IMR-90 (cell line): ENCODE measurements around the gene TMEM215. TPM values are rescaled to one million over a fixed set of nuclear protein-coding genes. Genes with fewer than 3 reads are reported as not detected.

ENCODE experiments used
- ATAC-seq: fragments of 200-7000 bp; cut with Tn5 transposase; 2 replicates; pipeline ENCODE4 v1.9.1; 2020; ENCODE audit warnings: low read depth, mild to moderate bottlenecking, moderate library complexity
- BruUV-seq: library from RNA; stranded (reverse); fragments of 400-500 nt; replicated peaks from 2 replicates; lab custom pipeline; 2021; lab: Mats Ljungman, UMichigan
- CTCF ChIA-PET: fragments of 300-600 bp; formaldehyde crosslinking; extraction: SDS; loops from one replicate; lab custom pipeline; 2021; ENCODE audit warnings: antibody characterized with exemption; lab: Yijun Ruan, JAX
- POLR2A ChIA-PET: fragments of 300-600 bp; sonication (Branson Sonifier 250); formaldehyde crosslinking; loops from one replicate; lab custom pipeline; 2022; ENCODE audit warnings: antibody characterized with exemption; ENCODE audit not compliant: unreplicated experiment; lab: Charles Lee
- DNase-seq: peaks from one replicate; pipeline ENCODE4 v3.0.0; 2013
- H2AFZ ChIP-seq: replicated peaks from 2 replicates; pipeline ENCODE3; 2013; ENCODE audit warnings: low read length, mild to moderate bottlenecking; ENCODE audit not compliant: poor library complexity
- H2AK5ac ChIP-seq: 2 replicates; pipeline ENCODE4 v1.6.1; 2013; ENCODE audit warnings: low read depth, low read length, inconsistent platforms
- H2AK9ac ChIP-seq: replicated peaks from 2 replicates; pipeline ENCODE3; 2013; ENCODE audit warnings: mild to moderate bottlenecking, low read depth, low read length, moderate library complexity; ENCODE audit not compliant: poor library complexity
- H2BK120ac ChIP-seq: 2 replicates; pipeline ENCODE4 v1.6.1; 2013; ENCODE audit warnings: low read depth, low read length, inconsistent platforms
- H2BK15ac ChIP-seq: 3 replicates; pipeline ENCODE4 v1.6.1; 2013; ENCODE audit warnings: low read depth, low read length, inconsistent platforms
- H2BK20ac ChIP-seq: 2 replicates; pipeline ENCODE4 v1.6.1; 2013; ENCODE audit warnings: low read depth, mild to moderate bottlenecking, inconsistent platforms, low read length, moderate library complexity
- H2BK5ac ChIP-seq: 2 replicates; pipeline ENCODE4 v1.6.1; 2013; ENCODE audit warnings: mild to moderate bottlenecking, low read depth, low read length, inconsistent platforms; ENCODE audit not compliant: poor library complexity, severe bottlenecking
- H3K14ac ChIP-seq: replicated peaks from 2 replicates; pipeline ENCODE4 v1.6.1; 2013; ENCODE audit warnings: low read depth, low read length, inconsistent platforms
- H3K18ac ChIP-seq: 2 replicates; pipeline ENCODE4 v1.6.1; 2013; ENCODE audit warnings: low read depth, low read length, control low read depth
- H3K23ac ChIP-seq: 2 replicates; pipeline ENCODE4 v1.6.1; 2013; ENCODE audit warnings: low read depth, low read length, inconsistent platforms
- H3K27ac ChIP-seq: 2 replicates; pipeline ENCODE4 v1.5.1; 2013; ENCODE audit warnings: mild to moderate bottlenecking, control low read depth, low read length; ENCODE audit not compliant: insufficient read depth
- H3K27me3 ChIP-seq: 2 replicates; pipeline ENCODE4 v1.6.1; 2013; ENCODE audit warnings: low read length; ENCODE audit not compliant: control insufficient read depth, insufficient read depth
- H3K36me3 ChIP-seq: 2 replicates; pipeline ENCODE4 v1.6.1; 2013; ENCODE audit warnings: low read length, mixed read lengths; ENCODE audit not compliant: control insufficient read depth, insufficient read depth
- H3K4ac ChIP-seq: 2 replicates; pipeline ENCODE4 v1.6.1; 2013; ENCODE audit warnings: low read depth, low read length, inconsistent platforms
- H3K4me1 ChIP-seq: 2 replicates; pipeline ENCODE4 v1.6.1; 2013; ENCODE audit warnings: low read length, mixed read lengths; ENCODE audit not compliant: control insufficient read depth, insufficient read depth
- H3K4me2 ChIP-seq: 2 replicates; pipeline ENCODE4 v1.6.1; 2013; ENCODE audit warnings: low read depth, mild to moderate bottlenecking, control low read depth, low read length, moderate library complexity
- H3K4me3 ChIP-seq: 2 replicates; pipeline ENCODE4 v1.5.1; 2013; ENCODE audit warnings: low read depth, mild to moderate bottlenecking, control low read depth, low read length, moderate library complexity; ENCODE audit not compliant: insufficient read depth
- H3K56ac ChIP-seq: 2 replicates; pipeline ENCODE4 v1.6.1; 2013; ENCODE audit warnings: low read length, inconsistent platforms; ENCODE audit not compliant: insufficient read depth; ENCODE audit errors: extremely low read depth
- H3K79me1 ChIP-seq, 2 experiments: 2 replicates each; pipeline ENCODE4 v1.6.1; 2013; ENCODE audit warnings: low read length in 2 of 2, inconsistent platforms in 1 of 2, low read depth in 1 of 2
- H3K9ac ChIP-seq: 2 replicates; pipeline ENCODE4 v1.6.1; 2013; ENCODE audit warnings: low read depth, low read length, control low read depth
- H3K9me1 ChIP-seq: 2 replicates; pipeline ENCODE4 v1.6.1; 2013; ENCODE audit warnings: low read length, inconsistent platforms; ENCODE audit not compliant: insufficient read depth
- H3K9me3 ChIP-seq: 2 replicates; pipeline ENCODE4 v1.6.1; 2013; ENCODE audit warnings: low read length; ENCODE audit not compliant: control insufficient read depth, insufficient read depth
- H4K20me1 ChIP-seq: 2 replicates; pipeline ENCODE4 v1.6.1; 2013; ENCODE audit warnings: low read length, inconsistent platforms; ENCODE audit not compliant: insufficient read depth
- H4K5ac ChIP-seq: 2 replicates; pipeline ENCODE4 v1.6.1; 2013; ENCODE audit warnings: mild to moderate bottlenecking, low read depth, low read length, control low read depth
- H4K8ac ChIP-seq, 2 experiments: 2 replicates each; pipeline ENCODE4 v1.6.1; 2013; ENCODE audit warnings: low read depth in 2 of 2, low read length in 2 of 2, control low read depth in 1 of 2, inconsistent platforms in 1 of 2
- H4K91ac ChIP-seq: 2 replicates; pipeline ENCODE4 v1.6.1; 2013; ENCODE audit warnings: low read depth, low read length, inconsistent platforms; ENCODE audit not compliant: insufficient read depth
- CEBPB ChIP-seq: IDR thresholded peaks from 2 replicates; pipeline ENCODE4 v1.6.1; 2012; ENCODE audit warnings: low read depth, low read length, improper control_type of control experiment
- ELK1 ChIP-seq: fragments of 150-350 bp; IDR thresholded peaks from 2 replicates; pipeline ENCODE4 v1.6.1; 2016; ENCODE audit warnings: low read depth, mild to moderate bottlenecking, low read length, moderate library complexity, borderline replicate concordance
- MAFK ChIP-seq: IDR thresholded peaks from 2 replicates; pipeline ENCODE4 v1.6.1; 2012; ENCODE audit warnings: low read depth, low read length, improper control_type of control experiment
- MAZ ChIP-seq: IDR thresholded peaks from 2 replicates; pipeline ENCODE4 v1.6.1; 2012; ENCODE audit warnings: low read depth, mild to moderate bottlenecking, low read length, improper control_type of control experiment, moderate library complexity, borderline replicate concordance
- MXI1 ChIP-seq: IDR thresholded peaks from 2 replicates; pipeline ENCODE4 v1.6.1; 2012; ENCODE audit warnings: low read depth, mild to moderate bottlenecking, low read length, moderate library complexity, borderline replicate concordance
- RFX5 ChIP-seq: IDR thresholded peaks from 2 replicates; pipeline ENCODE4 v1.8.0; 2012; ENCODE audit warnings: low read depth, mild to moderate bottlenecking, low read length, moderate library complexity
- SMC3 ChIP-seq: fragments of 150-350 bp; IDR thresholded peaks from 2 replicates; pipeline ENCODE4 v1.6.1; 2016; ENCODE audit warnings: low read depth, mild to moderate bottlenecking, antibody characterized with exemption, low read length, moderate library complexity
- WGBS, 2 experiments: methylation state at CpG; one replicate each; pipeline versions ENCODE4 v1.1.5 to v1.1.7; 2013; ENCODE audit warnings: missing lambda C conversion rate in 2 of 2; ENCODE audit not compliant: insufficient read length in 1 of 2; ENCODE audit errors: extremely low coverage in 2 of 2; 5-methylcytosine and 5-hydroxymethylcytosine counted together
- dilution Hi-C: fragments of 300-500 bp; cut with HindIII; formaldehyde crosslinking; loops from one replicate; pipeline ENCODE4 v1.14.3; 2018; ENCODE audit warnings: low sequenced_read_pairs; ENCODE audit not compliant: unreplicated experiment
- in situ Hi-C: fragments of 300-500 bp; cut with MboI; formaldehyde crosslinking; loops from 3 replicates; pipeline ENCODE4 v1.14.3; 2019; ENCODE audit warnings: low sequenced_read_pairs, inconsistent platforms, mixed read lengths
- intact Hi-C: fragments of 100-400 bp; cut with micrococcal nuclease; formaldehyde crosslinking; loops from 2 replicates; pipeline ENCODE4 v1.10.0; 2022
- polyA plus RNA-seq, 3 experiments: library from polyadenylated mRNA; depleted of rRNA; stranded (reverse); fragments of >200 nt; gene quantifications; 2 replicates each; pipeline ENCODE4 v1.2.3, GENCODE V29; 2012; ENCODE audit warnings: low replicate concordance in 1 of 3
- total RNA-seq: library from RNA; depleted of rRNA; stranded (reverse); fragments of >200 nt; gene quantifications from 2 replicates; pipeline ENCODE4 v1.2.3, GENCODE V29; 2012
- TF ChIP-seq, protein P1 (sequence below): conservative IDR thresholded peaks from 2 replicates; pipeline ENCODE4 v1.5.1; 2012; ENCODE audit warnings: mild to moderate bottlenecking, low read depth, low read length, improper control_type of control experiment

The TMEM215 gene
- total and polyA plus RNA-seq, 2 of the 4 experiments (the other 2 are of a cell fraction) = not detected

GRCh38 chr9:32832346-32832745 is 49.0 kb downstream of the TMEM215 start:
- dilution Hi-C loops = no loop called here
- Histone ChIP-seq H3K23ac (no peak overlapping the region), H2AFZ (no peak overlapping the region), H3K4ac (no peak overlapping the region), H3K14ac (no peak overlapping the region), H3K9me3 (no peaks in the 10 kb centered on the region), H4K91ac (no peak overlapping the region), H3K4me3 (no peak overlapping the region), H2AK5ac (no peak overlapping the region), H3K18ac (no peak overlapping the region), H3K56ac (no peak overlapping the region), H3K9ac (no peak overlapping the region), H3K36me3 (no peaks in the 10 kb centered on the region), H3K4me2 (no peak overlapping the region), H4K8ac (no peak overlapping the region), H4K20me1 (no peaks in the 10 kb centered on the region), H3K79me1 (no peaks in the 10 kb centered on the region), H3K27me3 (no peaks in the 10 kb centered on the region; the same call in 1 of the 2 replicates), H2AK9ac (no peak overlapping the region), H2BK15ac (no peak overlapping the region), H2BK120ac (no peak overlapping the region), H3K27ac (no peak overlapping the region), H4K5ac (no peak overlapping the region), H2BK5ac (no peak overlapping the region), H2BK20ac (no peak overlapping the region), H3K9me1 (no peaks in the 10 kb centered on the region), H3K4me1 (no peaks in the 10 kb centered on the region)
- no TSS peak for BruUV-seq
- ATAC-seq (no peak), DNase-seq (no peak)
- TF ChIP-seq MAFK (no peak), MAZ (no peak), SMC3 (no peak), MXI1 (no peak), ELK1 (no peak), RFX5 (no peak), CEBPB (no peak)
- TF ChIP-seq, protein P1, sequence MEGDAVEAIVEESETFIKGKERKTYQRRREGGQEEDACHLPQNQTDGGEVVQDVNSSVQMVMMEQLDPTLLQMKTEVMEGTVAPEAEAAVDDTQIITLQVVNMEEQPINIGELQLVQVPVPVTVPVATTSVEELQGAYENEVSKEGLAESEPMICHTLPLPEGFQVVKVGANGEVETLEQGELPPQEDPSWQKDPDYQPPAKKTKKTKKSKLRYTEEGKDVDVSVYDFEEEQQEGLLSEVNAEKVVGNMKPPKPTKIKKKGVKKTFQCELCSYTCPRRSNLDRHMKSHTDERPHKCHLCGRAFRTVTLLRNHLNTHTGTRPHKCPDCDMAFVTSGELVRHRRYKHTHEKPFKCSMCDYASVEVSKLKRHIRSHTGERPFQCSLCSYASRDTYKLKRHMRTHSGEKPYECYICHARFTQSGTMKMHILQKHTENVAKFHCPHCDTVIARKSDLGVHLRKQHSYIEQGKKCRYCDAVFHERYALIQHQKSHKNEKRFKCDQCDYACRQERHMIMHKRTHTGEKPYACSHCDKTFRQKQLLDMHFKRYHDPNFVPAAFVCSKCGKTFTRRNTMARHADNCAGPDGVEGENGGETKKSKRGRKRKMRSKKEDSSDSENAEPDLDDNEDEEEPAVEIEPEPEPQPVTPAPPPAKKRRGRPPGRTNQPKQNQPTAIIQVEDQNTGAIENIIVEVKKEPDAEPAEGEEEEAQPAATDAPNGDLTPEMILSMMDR = no peak
- ChIA-PET CTCF (no interaction called here), POLR2A (no interaction called here)
- in situ Hi-C loops = no loop called here
- WGBS, 2 experiments = no CpG with 5 or more reads among the region's 2 CpGs
- intact Hi-C loops = no loop called here
